Measurements from ENCODE around the gene PCDHGA1.
"Not testable (repeated sequence)": the region's sequence is repeated elsewhere in the genome, so short reads cannot be mapped to it uniquely, and the experiment has no call there.

The PCDHGA1 gene

DNA sequence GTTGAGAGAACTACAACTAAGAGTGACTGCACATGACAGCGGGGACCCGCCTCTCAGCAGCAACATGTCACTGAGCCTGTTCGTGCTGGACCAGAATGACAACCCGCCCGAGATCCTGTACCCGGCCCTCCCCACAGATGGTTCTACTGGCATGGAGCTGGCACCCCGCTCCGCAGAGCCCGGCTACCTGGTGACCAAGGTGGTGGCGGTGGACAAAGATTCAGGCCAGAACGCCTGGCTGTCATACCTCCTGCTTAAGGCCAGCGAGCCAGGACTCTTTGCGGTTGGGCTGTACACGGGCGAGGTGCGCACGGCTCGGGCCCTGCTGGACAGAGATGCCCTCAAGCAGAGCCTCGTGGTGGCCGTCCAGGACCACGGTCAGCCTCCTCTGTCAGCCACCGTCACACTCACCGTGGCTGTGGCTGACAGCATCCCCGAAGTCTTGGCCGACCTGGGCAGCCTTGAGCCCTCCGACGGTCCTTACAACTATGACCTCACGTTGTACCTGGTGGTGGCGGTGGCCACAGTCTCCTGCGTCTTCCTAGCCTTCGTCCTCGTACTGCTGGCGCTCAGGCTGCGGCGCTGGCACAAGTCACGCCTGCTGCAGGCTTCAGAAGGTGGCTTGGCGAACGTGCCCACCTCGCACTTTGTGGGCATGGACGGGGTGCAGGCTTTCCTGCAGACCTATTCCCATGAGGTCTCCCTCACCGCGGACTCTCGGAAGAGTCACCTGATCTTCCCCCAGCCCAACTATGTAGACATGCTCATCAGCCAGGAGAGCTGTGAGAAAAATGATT, 54.4 kb downstream of the PCDHGA1 start:
- TF ChIP-seq, protein P1, sequence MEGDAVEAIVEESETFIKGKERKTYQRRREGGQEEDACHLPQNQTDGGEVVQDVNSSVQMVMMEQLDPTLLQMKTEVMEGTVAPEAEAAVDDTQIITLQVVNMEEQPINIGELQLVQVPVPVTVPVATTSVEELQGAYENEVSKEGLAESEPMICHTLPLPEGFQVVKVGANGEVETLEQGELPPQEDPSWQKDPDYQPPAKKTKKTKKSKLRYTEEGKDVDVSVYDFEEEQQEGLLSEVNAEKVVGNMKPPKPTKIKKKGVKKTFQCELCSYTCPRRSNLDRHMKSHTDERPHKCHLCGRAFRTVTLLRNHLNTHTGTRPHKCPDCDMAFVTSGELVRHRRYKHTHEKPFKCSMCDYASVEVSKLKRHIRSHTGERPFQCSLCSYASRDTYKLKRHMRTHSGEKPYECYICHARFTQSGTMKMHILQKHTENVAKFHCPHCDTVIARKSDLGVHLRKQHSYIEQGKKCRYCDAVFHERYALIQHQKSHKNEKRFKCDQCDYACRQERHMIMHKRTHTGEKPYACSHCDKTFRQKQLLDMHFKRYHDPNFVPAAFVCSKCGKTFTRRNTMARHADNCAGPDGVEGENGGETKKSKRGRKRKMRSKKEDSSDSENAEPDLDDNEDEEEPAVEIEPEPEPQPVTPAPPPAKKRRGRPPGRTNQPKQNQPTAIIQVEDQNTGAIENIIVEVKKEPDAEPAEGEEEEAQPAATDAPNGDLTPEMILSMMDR (IDR thresholded peaks at IDR 0.05; ENCODE audit: low read depth, low read length), result no peak
- no peak overlapping the region for H3K27ac ChIP-seq
- DNase-seq, result no peak
- H3K9me3 ChIP-seq (ENCODE audit: severe bottlenecking), result peaks cover 13% of the 10 kb centered on the region
- no peak overlapping the region for H3K4me3 ChIP-seq (ENCODE audit: low read depth, low read length)
- H3K36me3 ChIP-seq, result no peaks in the 10 kb centered on the region
- no peaks in the 10 kb centered on the region for H3K27me3 ChIP-seq (ENCODE audit: insufficient read depth, low read depth, severe bottlenecking)

DNA sequence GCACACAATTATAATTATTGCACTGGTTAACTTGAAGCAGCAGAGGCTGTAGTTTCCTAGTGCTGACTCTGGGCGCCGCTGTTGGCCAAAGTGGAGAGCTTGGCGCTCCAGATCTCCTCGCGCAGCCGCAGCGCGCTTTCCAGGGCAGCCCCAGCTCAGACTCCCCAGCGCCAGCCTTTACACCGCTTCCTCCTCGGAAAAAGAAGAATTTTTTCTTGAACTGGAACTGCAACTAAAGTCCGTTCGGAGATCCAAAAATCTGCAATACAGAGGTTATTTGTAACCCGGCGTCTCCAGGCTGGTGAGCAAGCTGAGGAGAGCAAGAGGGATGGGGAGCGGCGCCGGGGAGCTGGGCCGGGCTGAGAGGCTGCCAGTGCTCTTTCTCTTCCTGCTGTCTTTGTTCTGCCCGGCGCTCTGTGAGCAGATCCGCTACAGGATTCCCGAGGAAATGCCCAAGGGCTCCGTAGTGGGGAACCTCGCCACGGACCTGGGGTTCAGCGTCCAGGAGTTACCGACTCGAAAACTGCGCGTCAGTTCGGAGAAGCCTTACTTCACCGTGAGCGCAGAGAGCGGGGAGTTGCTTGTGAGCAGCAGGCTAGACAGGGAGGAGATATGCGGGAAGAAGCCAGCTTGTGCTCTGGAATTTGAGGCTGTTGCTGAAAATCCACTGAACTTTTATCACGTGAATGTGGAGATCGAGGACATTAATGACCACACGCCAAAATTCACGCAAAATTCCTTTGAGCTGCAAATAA, 57.4 kb downstream of the PCDHGA1 start, which contains the start of gene PCDHGB4:
Gene PCDHGB4, plus strand, starts transcription at position 142 of the 755 bp plus-strand sequence. Its CDS starts 187 bp downstream, at position 329.
- not testable (repeated sequence) for H3K4me3 ChIP-seq (ENCODE audit: low read depth, low read length); H3K36me3 ChIP-seq; DNase-seq; H3K27ac ChIP-seq; H3K27me3 ChIP-seq (ENCODE audit: insufficient read depth, low read depth, severe bottlenecking)
- H3K9me3 ChIP-seq (ENCODE audit: severe bottlenecking), result peaks cover 11% of the 10 kb centered on the region

DNA sequence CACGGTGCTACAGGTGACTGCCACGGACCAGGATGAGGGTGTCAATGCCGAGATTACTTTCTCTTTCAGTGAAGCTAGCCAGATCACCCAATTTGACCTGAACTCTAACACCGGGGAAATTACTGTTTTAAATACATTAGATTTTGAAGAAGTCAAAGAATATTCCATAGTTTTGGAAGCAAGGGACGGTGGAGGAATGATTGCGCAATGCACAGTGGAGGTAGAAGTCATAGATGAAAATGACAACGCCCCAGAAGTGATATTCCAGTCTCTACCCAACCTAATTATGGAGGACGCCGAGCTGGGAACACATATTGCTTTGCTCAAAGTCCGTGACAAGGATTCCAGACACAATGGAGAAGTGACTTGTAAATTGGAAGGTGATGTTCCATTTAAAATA, 58.3 kb downstream of the PCDHGA1 start:
- no peaks in the 10 kb centered on the region for H3K27me3 ChIP-seq (ENCODE audit: insufficient read depth, low read depth, severe bottlenecking)
- DNase-seq, result no peak
- TF ChIP-seq, protein P1 (IDR thresholded peaks at IDR 0.05; ENCODE audit: low read depth, low read length), result no peak
- H3K4me3 ChIP-seq (ENCODE audit: low read depth, low read length), result no peak overlapping the region
- no peaks in the 10 kb centered on the region for H3K36me3 ChIP-seq
- peaks cover 6% of the 10 kb centered on the region for H3K9me3 ChIP-seq (ENCODE audit: severe bottlenecking)
- no peak overlapping the region for H3K27ac ChIP-seq

DNA sequence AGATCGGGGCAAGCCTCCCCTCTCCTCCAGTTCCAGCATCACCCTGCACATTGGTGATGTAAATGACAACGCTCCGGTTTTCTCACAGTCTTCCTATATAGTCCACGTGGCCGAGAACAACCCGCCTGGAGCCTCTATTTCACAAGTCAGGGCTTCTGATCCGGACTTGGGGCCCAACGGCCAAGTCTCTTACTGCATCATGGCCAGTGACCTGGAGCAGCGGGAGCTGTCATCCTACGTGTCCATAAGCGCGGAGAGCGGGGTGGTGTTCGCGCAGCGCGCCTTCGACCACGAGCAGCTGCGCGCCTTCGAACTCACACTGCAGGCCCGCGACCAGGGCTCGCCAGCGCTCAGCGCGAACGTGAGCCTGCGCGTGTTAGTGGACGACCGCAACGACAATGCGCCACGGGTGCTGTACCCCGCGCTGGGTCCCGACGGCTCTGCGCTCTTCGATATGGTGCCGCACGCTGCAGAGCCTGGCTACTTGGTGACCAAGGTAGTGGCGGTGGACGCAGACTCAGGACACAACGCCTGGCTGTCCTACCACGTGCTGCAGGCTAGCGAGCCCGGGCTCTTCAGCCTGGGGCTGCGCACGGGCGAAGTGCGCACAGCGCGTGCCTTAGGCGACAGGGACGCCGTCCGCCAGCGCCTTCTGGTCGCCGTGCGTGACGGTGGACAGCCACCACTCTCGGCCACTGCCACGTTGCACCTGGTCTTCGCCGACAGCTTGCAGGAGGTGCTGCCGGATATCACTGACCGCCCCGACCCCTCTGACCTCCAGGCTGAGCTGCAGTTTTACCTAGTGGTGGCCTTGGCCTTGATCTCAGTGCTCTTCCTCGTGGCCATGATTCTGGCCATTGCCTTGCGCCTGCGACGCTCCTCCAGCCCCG, 59.1 kb downstream of the PCDHGA1 start:
- Histone ChIP-seq H3K4me3 (ENCODE audit: low read depth, low read length) (no peak overlapping the region), H3K9me3 (ENCODE audit: severe bottlenecking) (peaks cover 6% of the 10 kb centered on the region), H3K27me3 (ENCODE audit: insufficient read depth, low read depth, severe bottlenecking) (no peaks in the 10 kb centered on the region), H3K36me3 (no peaks in the 10 kb centered on the region), H3K27ac (no peak overlapping the region)
- no peak for DNase-seq
- TF ChIP-seq, protein P1 (IDR thresholded peaks at IDR 0.05; ENCODE audit: low read depth, low read length), result no peak

DNA sequence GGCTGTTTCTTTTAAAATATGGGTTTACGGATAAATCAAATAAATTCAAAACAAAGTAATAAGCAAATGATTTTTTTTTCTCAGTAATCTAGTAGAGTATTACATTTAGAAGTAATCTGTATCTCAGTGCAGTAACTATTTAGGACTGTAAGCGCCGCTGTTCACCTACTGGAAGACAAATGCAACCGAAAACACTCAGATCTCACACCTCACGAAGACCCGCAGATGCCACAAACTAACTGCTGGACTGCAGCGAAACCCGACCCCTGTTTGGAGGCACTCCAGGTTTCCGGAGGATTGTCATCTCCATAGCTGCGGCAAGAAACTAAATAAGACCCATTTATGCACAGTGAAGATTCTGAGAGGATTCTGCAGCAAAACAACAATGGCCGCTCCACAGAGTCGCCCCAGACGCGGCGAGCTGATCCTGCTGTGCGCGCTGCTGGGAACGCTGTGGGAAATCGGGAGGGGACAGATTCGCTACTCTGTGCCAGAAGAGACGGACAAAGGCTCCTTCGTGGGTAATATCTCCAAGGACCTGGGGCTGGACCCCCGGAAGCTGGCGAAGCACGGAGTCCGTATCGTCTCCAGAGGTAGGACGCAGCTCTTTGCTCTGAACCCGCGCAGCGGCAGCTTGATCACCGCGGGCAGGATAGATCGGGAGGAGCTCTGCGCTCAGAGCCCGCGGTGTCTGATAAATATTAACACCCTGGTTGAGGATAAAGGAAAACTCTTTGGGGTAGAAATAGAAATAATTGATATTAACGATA, 62.3 kb downstream of the PCDHGA1 start, which contains the start of gene PCDHGA8:
Gene PCDHGA8, plus strand, starts transcription at position 205 of the 770 bp plus-strand sequence. Its CDS starts 181 bp downstream, at position 386.
- Histone ChIP-seq H3K36me3 (no peaks in the 10 kb centered on the region), H3K9me3 (ENCODE audit: severe bottlenecking) (peaks cover 4% of the 10 kb centered on the region), H3K27ac (no peak within 1 kb of the TSS), H3K4me3 (ENCODE audit: low read depth, low read length) (no peak within 1 kb of the TSS), H3K27me3 (ENCODE audit: insufficient read depth, low read depth, severe bottlenecking) (no peaks in the 10 kb centered on the region)
- TF ChIP-seq, protein P1 (IDR thresholded peaks at IDR 0.05; ENCODE audit: low read depth, low read length), result no peak
- no peak for DNase-seq

Measured in WERI-Rb-1 (cell line).